Neuronal stem cell (in vitro differentiated cells): ENCODE measurements around the gene GNG3.
"Not testable (repeated sequence)": the region's sequence is repeated elsewhere in the genome, so short reads cannot be mapped to it uniquely, and the experiment has no call there.

ENCODE experiments used
- DNase-seq: peaks from one replicate; pipeline ENCODE4 v3.0.0-alpha.2; 2013; ENCODE audit warnings: low spot score
- H2AFZ ChIP-seq: one replicate; pipeline ENCODE4 v1.6.1; 2013; ENCODE audit warnings: mild to moderate bottlenecking, low read length, inconsistent platforms
- H2AK5ac ChIP-seq: 2 replicates; pipeline ENCODE4 v1.6.1; 2013; ENCODE audit warnings: low read depth, mild to moderate bottlenecking, inconsistent platforms, low read length, moderate library complexity, mixed read lengths
- H2BK120ac ChIP-seq: 2 replicates; pipeline ENCODE4 v1.6.1; 2013; ENCODE audit warnings: low read depth, mild to moderate bottlenecking, inconsistent platforms, low read length, moderate library complexity, mixed read lengths
- H2BK12ac ChIP-seq: one replicate; pipeline ENCODE4 v1.6.1; 2013; ENCODE audit warnings: low read length, inconsistent platforms
- H2BK15ac ChIP-seq: 2 replicates; pipeline ENCODE4 v1.6.1; 2013; ENCODE audit warnings: mild to moderate bottlenecking, low read length, inconsistent platforms, mixed read lengths
- H2BK5ac ChIP-seq: one replicate; pipeline ENCODE4 v1.6.1; 2013; ENCODE audit warnings: inconsistent platforms, mild to moderate bottlenecking, low read length, moderate library complexity
- H3K14ac ChIP-seq: one replicate; pipeline ENCODE4 v1.6.1; 2013; ENCODE audit warnings: low read length, inconsistent platforms
- H3K18ac ChIP-seq: 2 replicates; pipeline ENCODE4 v1.6.1; 2013; ENCODE audit warnings: low read length, inconsistent platforms
- H3K23ac ChIP-seq: 2 replicates; pipeline ENCODE4 v1.6.1; 2013; ENCODE audit warnings: low read depth, mild to moderate bottlenecking, mixed read lengths, low read length, inconsistent platforms; ENCODE audit not compliant: poor library complexity
- H3K27ac ChIP-seq: replicated peaks from 3 replicates; pipeline ENCODE4 v1.5.1; 2013; ENCODE audit warnings: low read length, inconsistent platforms
- H3K27me3 ChIP-seq, 3 experiments: 2 replicates each; pipeline ENCODE4 v1.6.1; 2013; ENCODE audit warnings: low read length in 3 of 3, mild to moderate bottlenecking in 2 of 3, inconsistent platforms in 1 of 3, low read depth in 1 of 3, mixed read lengths in 1 of 3, moderate library complexity in 1 of 3; ENCODE audit not compliant: control insufficient read depth in 3 of 3, insufficient read depth in 3 of 3
- H3K36me3 ChIP-seq, 2 donors: replicated peaks in 1 of 2; 2 replicates each; pipeline ENCODE4 v1.6.1; 2013; ENCODE audit warnings: low read length in 2 of 2; ENCODE audit not compliant: control insufficient read depth in 2 of 2, insufficient read depth in 2 of 2
- H3K4ac ChIP-seq: 2 replicates; pipeline ENCODE4 v1.6.1; 2013; ENCODE audit warnings: inconsistent platforms, mild to moderate bottlenecking, low read length, moderate library complexity
- H3K4me1 ChIP-seq, 2 donors: 1 replicate in 1 of 2; 2 replicates in 1 of 2; pipeline ENCODE4 v1.6.1; 2013; ENCODE audit warnings: low read length in 2 of 2, low read depth in 1 of 2; ENCODE audit not compliant: control insufficient read depth in 2 of 2, insufficient read depth in 1 of 2
- H3K4me2 ChIP-seq: one replicate; pipeline ENCODE4 v1.6.1; 2013; ENCODE audit warnings: mild to moderate bottlenecking, low read length, inconsistent platforms; ENCODE audit not compliant: insufficient read depth, poor library complexity, severe bottlenecking
- H3K4me3 ChIP-seq, 2 donors: 2 replicates each; pipeline ENCODE4 v1.5.1; 2013; ENCODE audit warnings: low read length in 2 of 2, mild to moderate bottlenecking in 2 of 2, inconsistent platforms in 1 of 2, moderate library complexity in 1 of 2
- H3K79me1 ChIP-seq: one replicate; pipeline ENCODE4 v1.6.1; 2013; ENCODE audit warnings: low read depth, mild to moderate bottlenecking, inconsistent platforms, low read length, moderate library complexity
- H3K9ac ChIP-seq: one replicate; pipeline ENCODE4 v1.6.1; 2013; ENCODE audit warnings: mild to moderate bottlenecking, low read depth, low read length, inconsistent platforms; ENCODE audit not compliant: poor library complexity
- H3K9me3 ChIP-seq, 2 donors: replicated peaks in 1 of 2; 2 replicates each; pipeline versions ENCODE3 to v1.6.1; 2013; ENCODE audit warnings: low read length in 2 of 2, mild to moderate bottlenecking in 2 of 2, inconsistent platforms in 1 of 2, low read depth in 1 of 2, mixed read lengths in 1 of 2, moderate library complexity in 1 of 2; ENCODE audit not compliant: control insufficient read depth in 2 of 2, insufficient read depth in 1 of 2
- H4K8ac ChIP-seq: one replicate; pipeline ENCODE4 v1.6.1; 2013; ENCODE audit warnings: low read depth, mild to moderate bottlenecking, inconsistent platforms, low read length, moderate library complexity
- H4K91ac ChIP-seq: one replicate; pipeline ENCODE4 v1.6.1; 2013; ENCODE audit warnings: low read length, low read depth, mild to moderate bottlenecking, inconsistent platforms; ENCODE audit not compliant: poor library complexity
- WGBS, 2 donors: extraction: QIAGEN DNeasy Blood & Tissue Kit; methylation state at CpG; one replicate each; pipeline ENCODE4 v1.1.7; 2013; ENCODE audit warnings: missing lambda C conversion rate in 2 of 2, mixed read lengths in 1 of 2; ENCODE audit not compliant: insufficient read length in 2 of 2, insufficient replicate concordance in 1 of 2; ENCODE audit errors: extremely low coverage in 2 of 2; 5-methylcytosine and 5-hydroxymethylcytosine counted together

GNG3 gene

DNA sequence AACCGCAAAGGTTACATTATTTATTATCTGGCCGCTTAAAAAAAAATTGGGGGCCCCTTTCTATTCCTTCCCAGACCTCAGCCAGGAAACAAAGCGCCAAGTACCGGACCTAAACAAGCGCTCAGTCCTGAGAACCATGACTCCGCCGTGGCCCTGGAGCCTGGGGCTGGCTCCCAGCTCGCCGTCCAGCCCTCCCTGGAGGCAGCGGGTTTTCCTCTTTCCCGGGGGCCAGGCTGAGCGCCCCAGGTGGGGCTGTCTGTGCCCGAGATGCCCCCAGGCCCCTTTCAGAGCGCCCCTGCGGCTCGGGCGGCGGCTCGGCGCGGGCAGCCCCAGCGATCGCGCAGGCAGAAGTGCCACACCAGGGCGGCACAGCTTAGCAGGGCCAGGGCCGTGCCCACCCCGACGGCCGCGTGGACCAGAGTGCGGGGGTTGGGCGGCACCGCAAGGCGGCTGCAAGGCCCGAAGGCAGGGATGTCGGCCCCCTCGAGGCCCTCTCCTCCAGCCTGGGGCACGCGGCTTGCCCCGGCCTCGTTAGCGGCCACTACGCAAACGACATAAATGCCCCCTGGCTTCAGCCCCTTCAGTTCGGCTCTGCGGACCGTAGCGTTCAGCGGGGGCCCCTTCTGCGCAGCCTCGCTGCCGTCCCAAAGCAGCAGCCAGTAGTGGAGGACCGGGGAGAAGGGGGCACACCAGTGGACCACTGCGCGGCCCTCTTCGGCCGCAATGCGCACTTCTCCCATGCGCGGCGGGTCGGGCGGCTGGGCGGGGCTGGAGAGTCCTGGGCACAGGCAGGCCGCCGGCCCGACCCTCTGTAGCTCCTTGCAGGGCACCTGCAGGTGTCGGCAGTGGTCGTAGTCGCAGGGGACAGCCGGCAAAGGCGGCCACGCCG, 19.7 kb upstream of the GNG3 start:
- Histone ChIP-seq H3K23ac (peak overlapping the region; percentile 65), H3K4ac (no peak overlapping the region), H4K91ac (no peak overlapping the region), H2AK5ac (peak overlapping the region; percentile 56), H3K36me3 (peaks cover 23 to 36% of the 10 kb centered on the region in 2 donors), H3K14ac (peak overlapping the region; percentile 21), H3K4me3 (no peak overlapping the region), H2BK5ac (peak overlapping the region; percentile 24), H3K4me2 (peak overlapping the region; percentile 11), H3K27ac (no peak overlapping the region), H3K27me3 (no peaks in the 10 kb centered on the region), H2AFZ (no peak overlapping the region), H3K4me1 (no peaks in the 10 kb centered on the region), H4K8ac (no peak overlapping the region), H3K79me1 (no peaks in the 10 kb centered on the region), H2BK15ac (peak overlapping the region; percentile 49), H2BK12ac (no peak overlapping the region), H3K9me3 (no peaks in the 10 kb centered on the region), H3K18ac (no peak overlapping the region), H2BK120ac (no peak overlapping the region), H3K9ac (peak overlapping the region; percentile 60)
- DNase-seq = no peak
- WGBS, 2 donors = no CpG with 5 or more reads among the region's 74 CpGs

- no peak overlapping the region for H4K91ac ChIP-seq
- H3K27ac ChIP-seq = no peak overlapping the region
- H3K4me1 ChIP-seq = no peaks in the 10 kb centered on the region
- H3K79me1 ChIP-seq = no peaks in the 10 kb centered on the region
- no peak overlapping the region for H2AK5ac ChIP-seq
- H3K4me2 ChIP-seq = no peak overlapping the region
- WGBS, 2 donors = no CpG with 5 or more reads among the region's 1 CpG
- peak overlapping the region; percentile 24 for H2BK5ac ChIP-seq
- H3K18ac ChIP-seq = no peak overlapping the region
- H4K8ac ChIP-seq = no peak overlapping the region
- H2BK12ac ChIP-seq = no peak overlapping the region
- no peak overlapping the region for H2BK15ac ChIP-seq
- DNase-seq = no peak
- no peaks in the 10 kb centered on the region for H3K9me3 ChIP-seq
- H3K27me3 ChIP-seq = no peaks in the 10 kb centered on the region
- H3K14ac ChIP-seq = no peak overlapping the region
- no peak overlapping the region for H2BK120ac ChIP-seq
- H3K4ac ChIP-seq = no peak overlapping the region
- peaks cover 26 to 43% of the 10 kb centered on the region in 2 donors for H3K36me3 ChIP-seq
- no peak overlapping the region for H3K4me3 ChIP-seq
- peak overlapping the region; percentile 65 for H3K23ac ChIP-seq
- no peak overlapping the region for H3K9ac ChIP-seq
- no peak overlapping the region for H2AFZ ChIP-seq
Measured at GRCh38 chr11:62688491-62688890, 19.0 kb upstream of the GNG3 start.

DNA sequence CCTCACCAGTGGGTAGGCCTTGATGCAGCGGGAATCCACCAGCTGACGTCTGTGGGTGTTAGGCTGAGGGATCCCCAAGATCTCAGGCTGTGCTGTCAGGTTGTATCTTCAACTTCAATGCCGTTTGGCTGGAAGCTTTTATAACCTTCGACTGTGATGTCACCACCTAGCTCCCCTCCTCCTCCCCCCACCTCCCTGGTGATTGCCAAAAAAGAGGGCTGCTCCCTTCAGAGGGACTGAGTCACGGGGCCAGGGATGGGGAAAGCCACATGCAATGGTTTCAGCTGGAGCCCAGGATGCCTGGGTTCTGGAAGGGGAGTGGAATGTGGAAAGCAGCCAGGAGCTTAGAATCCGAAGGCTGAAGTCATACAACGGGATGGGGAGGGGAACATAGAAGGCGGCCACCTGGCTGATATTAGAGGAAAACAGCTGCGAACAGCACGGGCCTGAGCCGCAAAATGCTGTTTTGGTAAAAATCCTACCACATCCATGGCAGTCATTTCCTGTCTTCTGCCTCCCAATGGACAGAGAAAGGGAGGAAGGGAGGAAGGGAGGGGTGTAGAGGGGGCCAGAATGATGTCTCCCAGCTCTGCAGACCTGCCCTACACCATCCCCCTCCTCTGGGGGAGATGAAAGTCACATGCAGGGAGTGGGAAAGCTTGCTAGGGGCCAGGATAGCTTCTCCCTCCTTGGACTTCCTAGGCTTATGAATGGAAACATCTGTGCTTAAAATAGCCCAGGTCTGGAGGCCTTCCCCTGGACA, 17.9 kb upstream of the GNG3 start, which contains the start of gene LRRN4CL:
TSS of gene LRRN4CL (minus strand) at position 110 of the 763 bp plus-strand sequence. CDS start 1,022 bp downstream, outside the sequence.
- no peak within 1 kb of the TSS for H3K4ac ChIP-seq
- H2BK120ac ChIP-seq = no peak within 1 kb of the TSS
- WGBS, 2 donors = no CpG with 5 or more reads among the region's 11 CpGs
- peak within 1 kb of the TSS; percentile 65 for H3K23ac ChIP-seq
- H3K9me3 ChIP-seq = no peaks in the 10 kb centered on the region
- no peak within 1 kb of the TSS for H3K4me2 ChIP-seq
- no peak within 1 kb of the TSS for H2BK15ac ChIP-seq
- no peak within 1 kb of the TSS for H3K18ac ChIP-seq
- H3K14ac ChIP-seq = no peak within 1 kb of the TSS
- no peaks in the 10 kb centered on the region for H3K27me3 ChIP-seq
- no peak within 1 kb of the TSS for H3K9ac ChIP-seq
- no peak within 1 kb of the TSS for H2AK5ac ChIP-seq
- H3K4me3 ChIP-seq = no peak within 1 kb of the TSS
- no peak within 1 kb of the TSS for H2AFZ ChIP-seq
- DNase-seq = no peak
- H3K4me1 ChIP-seq = no peaks in the 10 kb centered on the region
- H4K8ac ChIP-seq = no peak within 1 kb of the TSS
- H3K79me1 ChIP-seq = no peaks in the 10 kb centered on the region
- H4K91ac ChIP-seq = no peak within 1 kb of the TSS
- H3K27ac ChIP-seq = no peak within 1 kb of the TSS
- peaks cover 29 to 53% of the 10 kb centered on the region in 2 donors for H3K36me3 ChIP-seq
- H2BK12ac ChIP-seq = no peak within 1 kb of the TSS
- H2BK5ac ChIP-seq = peak within 1 kb of the TSS; percentile 24

DNA sequence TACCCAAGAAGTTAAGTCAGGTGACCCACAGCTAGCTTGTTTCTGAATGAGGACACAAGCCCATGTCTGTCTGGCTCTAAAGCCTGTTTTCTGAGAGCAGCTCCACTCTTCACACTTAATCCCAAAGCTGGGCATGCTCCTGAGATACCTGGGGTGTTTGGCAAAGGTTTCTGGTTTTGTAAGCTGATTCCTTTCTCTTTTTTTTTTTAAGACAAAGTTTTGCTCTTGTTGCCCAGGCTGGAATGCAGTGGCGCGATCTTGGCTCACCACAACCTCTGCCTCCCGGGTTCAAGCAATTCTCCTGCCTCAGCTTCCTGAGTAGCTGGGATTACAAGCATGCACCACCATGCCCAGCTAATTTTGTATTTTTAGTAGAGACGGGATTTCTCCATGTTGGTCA, 13.9 kb upstream of the GNG3 start:
- H3K4me3 ChIP-seq, H3K9me3 ChIP-seq, H2AK5ac ChIP-seq, H2BK5ac ChIP-seq, H3K18ac ChIP-seq, H2BK15ac ChIP-seq, H4K8ac ChIP-seq, H3K4me2 ChIP-seq, H3K14ac ChIP-seq, H3K79me1 ChIP-seq, H3K27ac ChIP-seq, H2BK12ac ChIP-seq, DNase-seq, H2AFZ ChIP-seq, H4K91ac ChIP-seq, H3K4ac ChIP-seq, H3K9ac ChIP-seq, H3K27me3 ChIP-seq, H2BK120ac ChIP-seq, H3K23ac ChIP-seq, H3K4me1 ChIP-seq: not testable (repeated sequence)
- WGBS, 2 donors = no CpG with 5 or more reads among the region's 4 CpGs
- H3K36me3 ChIP-seq = peaks cover 31 to 72% of the 10 kb centered on the region in 2 donors
